ENCODE measurements around the gene ARHGEF38.

DNA sequence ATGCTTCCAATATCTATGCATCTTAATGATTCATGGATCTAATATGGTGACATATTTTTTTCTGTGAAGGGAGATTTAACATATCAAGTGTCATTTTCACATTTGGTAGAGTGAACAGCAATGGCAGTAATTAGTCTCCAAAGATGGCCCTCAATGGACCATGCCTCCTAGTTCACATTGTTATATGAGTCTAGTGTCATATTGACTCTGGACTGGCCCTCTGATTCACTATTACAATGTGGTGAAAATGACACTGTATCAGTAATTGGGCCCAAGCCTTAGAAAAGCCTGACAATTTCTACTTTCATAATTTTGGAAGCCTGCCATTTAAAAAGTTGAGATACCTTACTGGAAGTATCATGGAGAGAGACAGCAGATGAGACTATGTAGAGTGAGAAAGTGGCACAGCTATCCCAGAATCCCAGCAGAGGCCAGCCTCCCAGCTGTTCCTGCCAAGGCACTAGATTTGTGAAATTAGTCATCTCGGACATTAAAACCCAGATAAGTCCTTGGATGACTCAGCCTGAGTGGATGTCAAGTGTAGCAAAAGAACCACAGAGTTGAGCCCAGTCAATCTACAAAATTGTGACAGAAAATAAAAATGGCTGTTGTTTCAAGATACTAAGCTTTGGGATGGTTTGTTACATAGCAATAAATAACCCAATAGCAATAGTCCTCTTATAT is 68.4 kb downstream of the ARHGEF38 start:
- TF ChIP-seq ZNF560 (tag by site-specific recombination; IDR thresholded peaks at IDR 0.05; ENCODE audit: borderline replicate concordance) = no peak
- no peak for TF ChIP-seq ZNF266 (tag by site-specific recombination; IDR thresholded peaks at IDR 0.05; ENCODE audit: low read depth)
- TF ChIP-seq, protein P1, sequence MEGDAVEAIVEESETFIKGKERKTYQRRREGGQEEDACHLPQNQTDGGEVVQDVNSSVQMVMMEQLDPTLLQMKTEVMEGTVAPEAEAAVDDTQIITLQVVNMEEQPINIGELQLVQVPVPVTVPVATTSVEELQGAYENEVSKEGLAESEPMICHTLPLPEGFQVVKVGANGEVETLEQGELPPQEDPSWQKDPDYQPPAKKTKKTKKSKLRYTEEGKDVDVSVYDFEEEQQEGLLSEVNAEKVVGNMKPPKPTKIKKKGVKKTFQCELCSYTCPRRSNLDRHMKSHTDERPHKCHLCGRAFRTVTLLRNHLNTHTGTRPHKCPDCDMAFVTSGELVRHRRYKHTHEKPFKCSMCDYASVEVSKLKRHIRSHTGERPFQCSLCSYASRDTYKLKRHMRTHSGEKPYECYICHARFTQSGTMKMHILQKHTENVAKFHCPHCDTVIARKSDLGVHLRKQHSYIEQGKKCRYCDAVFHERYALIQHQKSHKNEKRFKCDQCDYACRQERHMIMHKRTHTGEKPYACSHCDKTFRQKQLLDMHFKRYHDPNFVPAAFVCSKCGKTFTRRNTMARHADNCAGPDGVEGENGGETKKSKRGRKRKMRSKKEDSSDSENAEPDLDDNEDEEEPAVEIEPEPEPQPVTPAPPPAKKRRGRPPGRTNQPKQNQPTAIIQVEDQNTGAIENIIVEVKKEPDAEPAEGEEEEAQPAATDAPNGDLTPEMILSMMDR (tag by site-specific recombination; IDR thresholded peaks at IDR 0.05) = no peak
- TF ChIP-seq ZNF791 (tag by site-specific recombination; IDR thresholded peaks at IDR 0.05) = no peak
- no peak for TF ChIP-seq YY1 (tag by site-specific recombination; IDR thresholded peaks at IDR 0.05)
- TF ChIP-seq PRDM2 (tag by site-specific recombination; IDR thresholded peaks at IDR 0.05; ENCODE audit: borderline replicate concordance) = no peak
- no peak for TF ChIP-seq ZFP3 (tag by site-specific recombination; IDR thresholded peaks at IDR 0.05; ENCODE audit: low read depth)
- no peak for TF ChIP-seq ZSCAN23 (tag by site-specific recombination; IDR thresholded peaks at IDR 0.05)
- TF ChIP-seq, protein P2, sequence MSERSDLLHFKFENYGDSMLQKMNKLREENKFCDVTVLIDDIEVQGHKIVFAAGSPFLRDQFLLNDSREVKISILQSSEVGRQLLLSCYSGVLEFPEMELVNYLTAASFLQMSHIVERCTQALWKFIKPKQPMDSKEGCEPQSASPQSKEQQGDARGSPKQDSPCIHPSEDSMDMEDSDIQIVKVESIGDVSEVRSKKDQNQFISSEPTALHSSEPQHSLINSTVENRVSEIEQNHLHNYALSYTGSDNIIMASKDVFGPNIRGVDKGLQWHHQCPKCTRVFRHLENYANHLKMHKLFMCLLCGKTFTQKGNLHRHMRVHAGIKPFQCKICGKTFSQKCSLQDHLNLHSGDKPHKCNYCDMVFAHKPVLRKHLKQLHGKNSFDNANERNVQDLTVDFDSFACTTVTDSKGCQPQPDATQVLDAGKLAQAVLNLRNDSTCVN (tag by site-specific recombination; optimal IDR thresholded peaks at IDR 0.05) = no peak
- TF ChIP-seq KLF10 (tag by site-specific recombination; IDR thresholded peaks at IDR 0.05) = no peak
- TF ChIP-seq ZNF138 (tag by site-specific recombination; IDR thresholded peaks at IDR 0.05; ENCODE audit: borderline replicate concordance) = no peak

Data from HEK293 (cell line).